GM13976 (cell line): ENCODE measurements around the gene HAAO.

Experiments used
- DNase-seq: peaks from one replicate; pipeline ENCODE4 v3.0.0; 2012; ENCODE audit warnings: low spot score
- in situ Hi-C: fragments of 300-500 bp; cut with MboI; formaldehyde crosslinking; loops from one replicate; pipeline ENCODE4 v1.12.0; 2022; ENCODE audit warnings: low sequenced_read_pairs, mixed read lengths, inconsistent platforms; ENCODE audit not compliant: unreplicated experiment
- TF ChIP-seq, protein P1 (sequence below): IDR thresholded peaks from 2 replicates; pipeline ENCODE4 v1.5.1; 2012; ENCODE audit warnings: borderline replicate concordance, mild to moderate bottlenecking; ENCODE audit not compliant: insufficient read depth; ENCODE audit errors: extremely low read depth, missing control alignments, control extremely low read depth

The HAAO gene

DNA sequence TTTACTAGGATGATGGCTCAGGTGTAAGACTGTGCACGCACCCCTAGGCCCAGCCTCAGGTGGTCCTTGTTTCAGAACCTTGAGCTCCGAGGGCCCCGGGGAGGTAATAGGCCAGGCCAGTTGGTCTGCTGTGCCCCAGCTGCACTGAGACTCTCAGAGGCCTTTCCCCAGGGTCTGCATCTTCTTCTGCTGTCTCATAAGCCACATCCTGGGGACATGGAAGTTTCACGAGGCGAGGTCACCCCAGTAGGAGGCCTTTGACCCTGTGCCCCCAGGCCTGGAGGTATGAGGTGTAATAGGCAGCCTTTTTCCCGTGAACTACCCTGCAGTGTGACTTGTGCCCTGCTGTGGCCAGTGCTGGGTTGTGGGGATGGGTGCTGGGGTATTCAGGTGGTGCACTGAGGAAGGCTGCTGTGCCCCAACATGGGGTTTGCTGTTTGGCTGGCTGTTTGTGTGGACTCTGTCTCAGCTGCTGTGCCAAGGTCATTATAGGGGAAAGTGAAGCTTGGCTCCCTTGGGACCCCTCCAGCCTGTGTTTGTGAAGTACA lies 35.3 kb downstream of the HAAO start:
- in situ Hi-C loops = no loop called here
- TF ChIP-seq, protein P1, sequence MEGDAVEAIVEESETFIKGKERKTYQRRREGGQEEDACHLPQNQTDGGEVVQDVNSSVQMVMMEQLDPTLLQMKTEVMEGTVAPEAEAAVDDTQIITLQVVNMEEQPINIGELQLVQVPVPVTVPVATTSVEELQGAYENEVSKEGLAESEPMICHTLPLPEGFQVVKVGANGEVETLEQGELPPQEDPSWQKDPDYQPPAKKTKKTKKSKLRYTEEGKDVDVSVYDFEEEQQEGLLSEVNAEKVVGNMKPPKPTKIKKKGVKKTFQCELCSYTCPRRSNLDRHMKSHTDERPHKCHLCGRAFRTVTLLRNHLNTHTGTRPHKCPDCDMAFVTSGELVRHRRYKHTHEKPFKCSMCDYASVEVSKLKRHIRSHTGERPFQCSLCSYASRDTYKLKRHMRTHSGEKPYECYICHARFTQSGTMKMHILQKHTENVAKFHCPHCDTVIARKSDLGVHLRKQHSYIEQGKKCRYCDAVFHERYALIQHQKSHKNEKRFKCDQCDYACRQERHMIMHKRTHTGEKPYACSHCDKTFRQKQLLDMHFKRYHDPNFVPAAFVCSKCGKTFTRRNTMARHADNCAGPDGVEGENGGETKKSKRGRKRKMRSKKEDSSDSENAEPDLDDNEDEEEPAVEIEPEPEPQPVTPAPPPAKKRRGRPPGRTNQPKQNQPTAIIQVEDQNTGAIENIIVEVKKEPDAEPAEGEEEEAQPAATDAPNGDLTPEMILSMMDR = no peak
- no peak for DNase-seq

DNA sequence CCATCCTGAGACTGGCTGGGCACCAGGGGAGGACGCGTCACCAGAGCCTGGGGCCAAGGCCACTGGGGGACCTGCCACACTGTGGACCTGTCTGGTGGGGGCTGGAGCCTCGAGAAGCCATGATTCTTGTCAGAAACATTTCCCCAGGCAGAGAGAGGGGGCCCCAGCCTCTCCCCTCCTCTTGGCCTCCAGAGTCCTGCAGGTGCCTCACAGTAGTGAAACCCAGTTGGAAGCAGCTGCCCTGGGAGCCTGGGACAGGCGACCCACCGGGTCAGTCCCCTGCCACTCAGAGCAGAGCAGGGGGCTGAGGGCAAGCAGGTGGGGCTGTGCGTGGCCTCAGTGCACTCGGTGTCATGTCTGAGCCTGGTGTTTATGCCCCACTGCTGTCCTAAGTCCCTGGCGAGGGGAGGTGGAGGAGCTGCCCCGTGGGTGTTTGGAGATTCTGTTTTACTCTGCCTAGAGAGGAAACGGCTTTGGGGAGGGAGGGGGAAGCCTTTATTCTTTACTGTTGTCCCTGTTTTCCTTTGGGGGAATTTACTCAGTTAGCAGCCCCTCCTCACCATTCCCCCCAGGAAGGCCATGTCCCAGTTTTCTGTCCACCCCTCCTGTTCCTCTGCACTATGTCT lies 36.1 kb downstream of the HAAO start:
- TF ChIP-seq, protein P1 = no peak
- in situ Hi-C loops = no loop called here
- DNase-seq = no peak

DNA sequence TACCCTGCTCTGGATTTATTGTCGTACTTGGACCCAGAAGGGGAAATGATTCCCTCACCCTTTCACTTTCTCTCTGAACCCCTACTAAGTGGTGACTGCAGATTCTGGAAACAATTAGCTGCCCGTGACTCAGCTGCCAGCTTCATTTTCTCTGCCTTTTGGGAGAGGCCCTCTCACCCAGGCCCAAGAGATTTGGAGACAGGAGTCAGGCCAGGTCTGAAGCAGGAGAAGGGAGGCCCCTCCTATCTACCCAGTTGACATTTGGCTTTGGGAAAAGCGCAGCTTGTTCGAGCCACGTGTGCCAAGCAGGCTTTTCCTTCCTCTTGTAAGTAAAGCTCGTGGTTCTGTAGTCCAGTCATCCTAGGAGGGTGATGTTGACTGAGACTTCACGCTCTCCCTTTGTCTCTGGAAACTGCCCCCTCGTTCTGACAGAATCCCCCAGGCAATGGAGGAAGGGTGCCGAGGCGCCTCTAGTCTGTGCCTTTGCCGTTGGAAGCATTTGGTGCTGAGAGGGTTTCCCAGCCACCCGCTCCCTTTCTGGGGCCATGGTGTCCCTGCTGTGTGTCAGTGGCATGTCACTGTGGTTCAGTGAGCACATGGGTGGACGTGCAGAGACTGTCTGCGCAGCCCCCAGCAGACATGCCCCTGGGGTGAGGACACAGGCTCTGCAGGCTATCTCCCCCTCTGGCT lies 37.0 kb downstream of the HAAO start:
- in situ Hi-C loops = no loop called here
- DNase-seq = peak; percentile 37

DNA sequence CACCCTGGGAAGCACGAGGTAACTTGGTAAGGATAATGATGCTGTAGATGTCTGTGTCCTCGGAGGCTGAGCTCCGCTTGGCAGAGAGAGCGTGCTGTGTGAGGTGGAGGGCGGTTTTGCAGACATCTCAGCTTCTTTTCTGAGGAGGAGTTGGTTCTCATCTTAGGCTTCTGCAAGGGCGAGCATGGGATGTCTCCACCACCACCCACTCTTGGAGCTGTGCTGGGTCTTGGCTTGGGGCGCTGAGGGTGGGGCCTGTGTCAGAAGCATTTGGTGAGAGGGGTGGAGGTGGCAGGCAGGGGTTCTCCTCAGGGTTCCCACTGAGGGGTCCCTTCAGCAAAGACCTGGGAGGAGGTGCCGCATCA lies 37.6 kb downstream of the HAAO start:
- DNase-seq = no peak
- in situ Hi-C loops = no loop called here
- TF ChIP-seq, protein P1 = no peak

More for the DNA sequence above, 37.0 kb downstream of the HAAO start:
- TF ChIP-seq, protein P1 = no peak

GRCh38 chr2:42754021-42754775 lies 38.2 kb downstream of the HAAO start:
- in situ Hi-C loops = no loop called here
- TF ChIP-seq, protein P1 = no peak
- DNase-seq = peak; percentile 59
